ENCODE results near the gene SLC29A4.

Gene SLC29A4

GRCh38 chr7:5348134-5349004 lies 65.6 kb downstream of the SLC29A4 start:
- Histone ChIP-seq H3K4me1 (ENCODE audit: insufficient read depth, low read length, severe bottlenecking) (peaks cover 3% of the 10 kb centered on the region), H3K4me3 (ENCODE audit: low read depth, low read length, poor library complexity, severe bottlenecking) (no peak overlapping the region), H3K27me3 (ENCODE audit: insufficient read depth, low read length) (no peaks in the 10 kb centered on the region), H3K9me3 (ENCODE audit: low read length) (peaks cover 10% of the 10 kb centered on the region), H3K27ac (ENCODE audit: low read depth, low read length, poor library complexity, severe bottlenecking) (no peak overlapping the region), H3K79me2 (ENCODE audit: insufficient read depth, low read length) (no peaks in the 10 kb centered on the region), H2AFZ (ENCODE audit: low read length) (no peak overlapping the region), H3K36me3 (ENCODE audit: insufficient read depth, low read length) (peaks cover 30% of the 10 kb centered on the region), H3K9ac (ENCODE audit: low read length) (no peak overlapping the region), H4K20me1 (ENCODE audit: insufficient read depth, low read length) (no peaks in the 10 kb centered on the region), H3F3A (ENCODE audit: insufficient read depth, low read length) (no peaks in the 10 kb centered on the region), H3K9me2 (ENCODE audit: low read depth, low read length) (no peaks in the 10 kb centered on the region), H3K4me2 (ENCODE audit: low read length) (no peak overlapping the region)
- TF ChIP-seq CTCF (IDR thresholded peaks at IDR 0.05; ENCODE audit: low read length) (no peak), EZH2 (IDR thresholded peaks at IDR 0.05; ENCODE audit: borderline replicate concordance, low read length) (no peak)

- Histone ChIP-seq H3K4me3 (ENCODE audit: low read depth, low read length, poor library complexity, severe bottlenecking) (no peak overlapping the region), H3K36me3 (ENCODE audit: insufficient read depth, low read length) (peaks cover 24% of the 10 kb centered on the region), H4K20me1 (ENCODE audit: insufficient read depth, low read length) (no peaks in the 10 kb centered on the region), H2AFZ (ENCODE audit: low read length) (no peak overlapping the region), H3K9me3 (ENCODE audit: low read length) (peaks cover 4% of the 10 kb centered on the region), H3K79me2 (ENCODE audit: insufficient read depth, low read length) (no peaks in the 10 kb centered on the region), H3K9ac (ENCODE audit: low read length) (no peak overlapping the region), H3F3A (ENCODE audit: insufficient read depth, low read length) (no peaks in the 10 kb centered on the region), H3K27ac (ENCODE audit: low read depth, low read length, poor library complexity, severe bottlenecking) (no peak overlapping the region), H3K4me2 (ENCODE audit: low read length) (no peak overlapping the region), H3K27me3 (ENCODE audit: insufficient read depth, low read length) (no peaks in the 10 kb centered on the region), H3K9me2 (ENCODE audit: low read depth, low read length) (no peaks in the 10 kb centered on the region), H3K4me1 (ENCODE audit: insufficient read depth, low read length, severe bottlenecking) (peaks cover 10% of the 10 kb centered on the region)
- TF ChIP-seq EZH2 (IDR thresholded peaks at IDR 0.05; ENCODE audit: borderline replicate concordance, low read length) (no peak), CTCF (IDR thresholded peaks at IDR 0.05; ENCODE audit: low read length) (no peak)
Observed at GRCh38 chr7:5349005-5349380, 66.2 kb downstream of the SLC29A4 start.

GRCh38 chr7:5349437-5350173 lies 66.9 kb downstream of the SLC29A4 start:
- H3K4me2 ChIP-seq (ENCODE audit: low read length) = no peak overlapping the region
- H3K4me1 ChIP-seq (ENCODE audit: insufficient read depth, low read length, severe bottlenecking) = peaks cover 16% of the 10 kb centered on the region
- no peaks in the 10 kb centered on the region for H4K20me1 ChIP-seq (ENCODE audit: insufficient read depth, low read length)
- no peak overlapping the region for H3K9ac ChIP-seq (ENCODE audit: low read length)
- TF ChIP-seq CTCF (IDR thresholded peaks at IDR 0.05; ENCODE audit: low read length) = no peak
- TF ChIP-seq EZH2 (IDR thresholded peaks at IDR 0.05; ENCODE audit: borderline replicate concordance, low read length) = no peak
- H3K4me3 ChIP-seq (ENCODE audit: low read depth, low read length, poor library complexity, severe bottlenecking) = no peak overlapping the region
- H3K9me3 ChIP-seq (ENCODE audit: low read length) = no peaks in the 10 kb centered on the region
- no peak overlapping the region for H3K27ac ChIP-seq (ENCODE audit: low read depth, low read length, poor library complexity, severe bottlenecking)
- peaks cover 18% of the 10 kb centered on the region for H3K36me3 ChIP-seq (ENCODE audit: insufficient read depth, low read length)
- no peaks in the 10 kb centered on the region for H3K79me2 ChIP-seq (ENCODE audit: insufficient read depth, low read length)
- no peak overlapping the region for H2AFZ ChIP-seq (ENCODE audit: low read length)
- no peaks in the 10 kb centered on the region for H3K9me2 ChIP-seq (ENCODE audit: low read depth, low read length)
- H3F3A ChIP-seq (ENCODE audit: insufficient read depth, low read length) = no peaks in the 10 kb centered on the region
- H3K27me3 ChIP-seq (ENCODE audit: insufficient read depth, low read length) = no peaks in the 10 kb centered on the region

Measured in OCI-LY1 (cell line).